ENCODE data around the gene DHX58.
"Not testable (repeated sequence)": the region's sequence is repeated elsewhere in the genome, so short reads cannot be mapped to it uniquely, and the experiment has no call there.

DHX58 gene

DNA sequence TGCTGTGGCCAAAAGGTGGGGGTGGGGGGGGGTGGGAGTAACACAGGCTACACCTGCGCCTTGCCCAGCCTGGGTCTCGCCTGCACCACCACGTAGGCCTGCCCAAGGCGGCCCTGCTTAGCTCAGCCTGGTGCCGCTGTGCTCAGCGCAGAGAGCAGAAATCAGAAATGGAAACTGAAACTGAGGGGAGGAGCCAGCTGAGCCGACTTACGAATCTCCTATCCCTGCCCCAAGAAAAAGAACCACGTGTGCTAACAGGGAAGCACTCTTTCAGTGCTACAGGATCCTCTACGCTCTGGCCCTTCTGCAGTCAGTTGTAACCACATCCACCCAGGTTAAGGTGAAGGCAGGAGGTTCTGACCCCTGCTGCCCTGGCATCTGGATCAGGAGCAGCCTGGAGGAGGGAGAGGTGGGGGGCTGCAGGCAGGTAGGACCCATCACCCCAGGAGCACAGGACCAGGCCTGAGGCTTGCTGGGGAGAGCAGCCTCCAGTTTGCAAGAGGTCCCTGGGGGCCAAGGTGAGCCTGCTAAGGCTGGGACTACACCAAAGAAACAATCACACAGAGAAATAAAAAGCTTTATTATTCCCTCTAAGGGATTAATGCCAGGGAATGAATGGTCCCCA is at the start of gene DHX58:
Gene DHX58 (minus strand): TSS at position 163 of the 625 bp plus-strand sequence. CDS start 822 bp downstream, outside the sequence.
- peak; percentile 54 to 55 for DNase-seq (ENCODE audit: low read depth in 1 of 2, low spot score in 1 of 2)

- no peak for DNase-seq (ENCODE audit: low read depth in 1 of 2, low spot score in 1 of 2)
These were observed 48.0 kb upstream of the DHX58 start for GRCh38 chr17:42160531-42160910.

GRCh38 chr17:42159796-42160530 is 47.4 kb upstream of the DHX58 start:
- DNase-seq (ENCODE audit: low read depth in 1 of 2, low spot score in 1 of 2) = no peak

DNA sequence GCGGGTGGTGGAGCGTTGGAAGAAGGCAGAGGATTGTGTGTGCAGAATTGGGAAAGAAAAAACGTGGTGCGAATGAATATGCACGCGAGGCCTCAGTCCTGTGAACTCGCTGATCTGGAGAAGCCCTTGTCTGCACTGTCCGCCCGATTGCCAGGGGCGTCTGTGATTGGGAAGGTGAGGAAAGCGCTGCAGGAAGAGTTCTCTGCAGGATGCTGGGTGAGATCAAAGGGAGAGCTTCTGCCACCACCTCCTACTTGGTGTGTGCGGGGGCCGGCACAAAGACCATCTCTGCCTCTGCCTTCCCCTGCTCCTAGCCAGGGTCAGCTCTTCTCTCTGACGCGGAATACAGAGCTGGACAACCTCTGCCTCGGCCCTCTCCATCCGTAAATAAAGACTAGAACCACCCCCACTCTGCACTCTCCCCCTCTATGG is 43.1 kb upstream of the DHX58 start:
- DNase-seq (ENCODE audit: low read depth in 1 of 2, low spot score in 1 of 2) = no peak

DNA sequence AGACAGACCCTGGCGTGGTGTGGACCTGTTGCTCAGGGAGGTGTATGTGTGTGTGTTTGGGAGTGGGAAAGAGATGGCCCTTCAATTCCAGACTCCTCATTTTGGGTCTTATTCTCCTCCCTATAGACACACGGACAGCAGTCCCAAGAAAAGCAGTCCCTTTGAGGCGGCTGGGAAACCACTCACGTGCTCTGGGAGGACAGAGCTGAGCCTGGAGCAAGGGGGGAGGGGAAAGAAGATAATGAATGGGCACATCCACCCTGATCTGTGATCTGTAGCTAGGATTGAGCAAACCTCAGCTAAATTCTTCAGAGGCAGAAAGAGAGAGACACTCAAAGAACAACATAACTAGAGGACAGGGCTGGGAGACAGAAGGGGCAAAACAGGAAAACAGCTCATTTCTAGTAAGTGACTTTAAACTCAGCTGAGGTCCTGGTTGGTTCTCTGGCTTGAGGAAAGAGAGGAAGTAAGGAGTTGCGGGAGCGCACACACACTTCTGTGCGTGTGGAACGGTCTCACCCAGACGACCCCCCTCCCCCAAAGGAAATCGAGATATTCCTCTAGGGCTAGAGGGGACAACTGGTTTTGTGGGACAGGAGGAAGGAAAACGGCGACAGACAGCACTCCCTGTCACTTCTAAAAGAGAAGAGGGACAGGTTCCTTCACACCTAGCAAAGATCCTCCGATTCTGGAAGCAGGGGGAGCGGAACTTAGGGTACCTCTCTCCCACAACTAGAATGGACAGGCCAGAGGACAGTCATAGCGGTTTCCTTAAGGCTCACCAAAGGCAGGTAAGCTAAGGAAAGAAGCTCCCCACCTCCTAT is 41.6 kb upstream of the DHX58 start:
- no peak for DNase-seq (ENCODE audit: low read depth in 1 of 2, low spot score in 1 of 2)

DNA sequence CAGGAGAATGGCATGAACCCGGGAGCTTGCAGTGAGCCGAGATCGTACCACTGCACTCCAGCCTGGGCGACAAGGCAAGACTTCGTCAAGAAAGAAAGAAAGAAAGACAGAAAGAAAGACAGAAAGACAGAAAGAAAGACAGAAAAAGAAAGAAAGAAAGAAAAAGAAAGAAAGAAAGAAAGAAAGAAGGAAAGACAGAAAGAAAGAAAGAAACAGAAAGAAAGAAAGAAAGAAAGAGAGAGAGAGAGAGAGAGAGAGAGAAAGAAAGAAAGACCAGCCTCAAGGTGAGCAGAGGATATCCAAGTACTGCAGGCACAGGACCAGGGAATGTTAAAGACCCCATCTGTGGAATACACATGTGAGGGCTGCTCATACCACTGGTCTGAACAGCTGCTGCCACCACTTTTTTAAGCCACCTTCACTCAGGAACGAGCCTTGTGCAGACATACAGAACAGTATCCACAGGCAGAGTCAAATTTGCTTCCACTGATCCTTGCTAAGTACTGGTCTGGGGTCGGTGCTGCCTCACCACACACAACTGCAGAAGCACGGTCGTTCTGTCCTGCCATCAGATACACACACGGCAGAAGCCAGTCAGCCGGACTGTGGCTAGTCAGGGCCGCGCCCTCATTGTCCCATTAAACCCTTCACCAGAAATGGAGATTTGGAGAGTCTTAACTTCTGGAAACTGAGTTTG is 34.5 kb upstream of the DHX58 start:
- DNase-seq (ENCODE audit: low read depth in 1 of 2, low spot score in 1 of 2) = no peak

DNA sequence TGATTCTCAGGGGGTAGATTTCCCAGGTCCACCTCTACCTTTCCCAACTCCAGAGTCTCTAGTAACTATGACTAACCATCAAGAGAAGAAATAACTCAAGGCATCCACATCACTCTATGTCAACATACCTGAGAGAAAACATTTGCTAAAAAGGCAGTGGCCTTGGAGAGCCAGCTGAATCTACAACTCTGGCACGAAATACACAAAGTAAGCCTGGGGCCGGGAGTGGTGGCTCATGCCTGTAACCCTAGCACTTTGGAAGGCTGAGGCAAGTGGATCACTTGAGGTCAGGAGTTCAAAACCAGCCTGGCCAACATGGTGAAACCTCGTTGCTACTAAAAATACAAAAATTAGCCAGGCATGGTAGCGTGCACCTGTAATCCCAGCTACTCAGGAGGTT is 30.6 kb upstream of the DHX58 start:
- not testable (repeated sequence) for DNase-seq (ENCODE audit: low read depth in 1 of 2, low spot score in 1 of 2)

- no peak for DNase-seq (ENCODE audit: low read depth in 1 of 2, low spot score in 1 of 2)
These were observed 29.9 kb upstream of the DHX58 start for GRCh38 chr17:42142371-42142896.

DNA sequence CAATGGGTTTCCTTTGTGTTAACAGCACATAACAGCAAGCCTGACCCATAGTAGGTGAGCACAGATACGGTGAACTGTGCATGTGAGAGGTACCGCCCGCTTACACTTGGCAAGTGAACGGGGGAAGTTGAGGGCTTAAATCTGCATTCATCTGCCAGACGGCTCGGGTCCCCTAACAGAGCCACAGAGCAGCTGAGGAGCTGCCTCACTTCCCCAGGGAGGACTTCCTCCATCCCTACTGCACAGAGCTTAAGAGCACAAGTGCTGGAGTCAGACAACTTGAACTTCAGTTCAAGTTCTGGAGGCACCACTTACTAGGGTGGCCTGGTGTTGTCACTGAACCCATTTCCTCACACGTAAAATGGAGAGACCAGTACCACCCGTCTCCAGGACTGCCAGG is 28.9 kb upstream of the DHX58 start:
- DNase-seq (ENCODE audit: low read depth in 1 of 2, low spot score in 1 of 2) = no peak

GRCh38 chr17:42140690-42141089 is 28.2 kb upstream of the DHX58 start:
- not testable (repeated sequence) for DNase-seq (ENCODE audit: low read depth in 1 of 2, low spot score in 1 of 2)

GRCh38 chr17:42138749-42139492 is 26.4 kb upstream of the DHX58 start:
- DNase-seq (ENCODE audit: low read depth in 1 of 2, low spot score in 1 of 2) = no peak

DNA sequence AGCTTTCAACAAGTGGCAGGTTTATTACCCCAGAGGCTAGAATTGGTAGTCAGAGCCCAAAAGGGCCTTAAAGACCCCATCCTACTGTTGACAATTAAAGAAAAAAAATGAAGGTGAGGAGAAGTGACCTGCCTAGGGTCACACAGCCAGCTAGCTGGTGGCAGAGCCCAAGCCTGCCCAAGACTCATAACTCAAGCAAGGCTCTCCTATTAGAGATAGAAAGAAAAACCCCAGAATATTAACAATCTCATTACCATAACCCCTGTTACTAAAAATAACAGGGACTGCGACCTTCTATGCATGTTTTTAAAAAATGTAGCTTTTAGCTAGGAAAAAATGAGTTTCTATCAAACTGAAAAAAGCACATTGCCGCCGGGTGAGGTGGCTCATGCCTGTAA is 24.1 kb upstream of the DHX58 start:
- DNase-seq (ENCODE audit: low read depth in 1 of 2, low spot score in 1 of 2) = no peak

DNA sequence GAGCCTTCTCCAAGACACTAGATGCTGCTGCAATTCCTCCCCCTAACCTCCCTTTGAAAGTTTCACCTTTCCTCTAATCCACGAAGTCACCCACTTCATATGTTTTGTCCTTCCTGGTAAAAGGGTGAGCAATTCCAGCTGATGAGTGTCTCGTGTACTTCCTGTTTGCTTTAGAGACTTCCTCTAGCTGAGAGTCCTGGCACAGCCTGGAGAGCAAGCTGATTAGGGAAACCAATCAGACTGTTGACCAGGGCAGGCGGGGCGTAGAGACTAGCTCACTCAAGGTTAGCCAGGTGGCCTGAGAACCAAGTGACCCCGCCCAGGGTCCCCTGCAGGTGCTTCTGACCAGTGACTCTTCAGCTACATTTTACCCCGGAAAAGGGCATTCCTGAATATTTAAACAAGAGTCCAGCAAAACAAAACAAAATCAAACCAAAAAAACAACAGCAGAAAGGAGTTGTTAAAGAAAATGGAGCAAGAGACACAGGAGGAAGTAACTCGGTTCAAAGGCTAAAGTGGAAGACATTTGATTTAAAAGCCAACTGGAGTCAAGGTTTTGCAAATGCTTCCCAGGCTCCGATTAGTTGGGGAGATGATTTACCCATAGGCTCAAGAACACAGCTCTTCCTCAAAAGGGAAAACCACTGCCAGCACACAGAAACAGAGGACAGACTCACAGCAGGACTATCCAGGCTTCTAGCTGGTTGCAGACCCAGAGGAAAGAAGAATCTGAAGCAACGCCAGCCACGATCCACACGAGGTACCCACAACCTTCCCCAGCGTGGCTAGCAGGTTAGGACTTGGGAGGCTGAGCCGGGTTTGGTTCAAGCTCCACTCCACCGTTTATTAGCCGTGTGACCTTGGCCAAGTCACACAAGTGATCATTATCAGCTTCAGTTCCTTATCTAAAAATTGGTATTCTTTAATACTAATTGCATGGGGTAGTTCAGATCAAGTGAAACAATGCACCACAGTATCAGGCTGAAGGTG is 23.4 kb upstream of the DHX58 start:
- no peak for DNase-seq (ENCODE audit: low read depth in 1 of 2, low spot score in 1 of 2)

DNA sequence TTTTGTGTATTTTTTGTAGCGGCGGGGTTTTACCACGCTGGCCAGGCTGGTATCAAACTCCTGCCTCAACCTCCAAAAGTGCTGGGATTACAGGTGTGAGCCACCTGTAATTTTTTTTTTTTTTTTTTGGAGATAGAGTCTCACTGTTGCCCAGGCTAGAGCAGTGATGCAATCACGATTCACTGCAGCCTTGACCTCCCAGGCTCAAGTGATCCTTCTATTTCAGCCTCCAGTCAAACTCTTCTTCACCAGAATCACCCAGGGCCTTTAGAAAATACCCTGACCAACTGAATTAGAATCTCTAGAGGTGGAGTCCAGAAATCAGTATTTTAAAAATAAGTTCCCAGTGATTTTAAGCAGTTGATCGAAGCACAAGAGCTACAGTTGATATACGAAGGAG is 22.6 kb upstream of the DHX58 start:
- no peak for DNase-seq (ENCODE audit: low read depth in 1 of 2, low spot score in 1 of 2)

DNA sequence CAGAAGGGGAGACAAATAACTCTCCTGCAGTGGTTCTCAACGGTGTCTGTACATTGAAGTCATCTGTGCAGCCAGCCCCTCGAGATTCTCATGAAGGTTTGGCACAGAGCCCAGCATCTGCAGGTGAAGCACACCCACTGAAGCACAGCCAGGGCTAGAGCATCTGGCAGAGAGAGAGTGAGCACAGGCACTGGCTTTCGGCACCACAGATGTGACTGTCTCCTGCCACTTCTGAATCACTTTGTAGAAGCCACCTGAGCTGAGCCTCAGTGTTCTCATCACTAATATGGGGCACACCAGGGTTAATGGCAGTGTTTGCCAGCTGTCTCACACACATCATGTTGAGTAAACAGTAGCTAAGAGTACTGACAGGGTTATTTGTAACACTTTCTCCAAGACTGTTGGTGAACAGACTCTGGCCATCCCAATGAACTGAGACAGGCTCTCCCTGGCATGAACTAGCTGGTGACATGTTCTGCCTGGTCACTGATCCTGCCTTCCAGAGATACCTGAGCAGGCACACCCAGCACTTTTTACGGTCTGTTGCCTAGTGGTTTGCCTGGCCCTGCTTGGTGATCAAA is 21.0 kb upstream of the DHX58 start:
- DNase-seq (ENCODE audit: low read depth in 1 of 2, low spot score in 1 of 2) = no peak

DNA sequence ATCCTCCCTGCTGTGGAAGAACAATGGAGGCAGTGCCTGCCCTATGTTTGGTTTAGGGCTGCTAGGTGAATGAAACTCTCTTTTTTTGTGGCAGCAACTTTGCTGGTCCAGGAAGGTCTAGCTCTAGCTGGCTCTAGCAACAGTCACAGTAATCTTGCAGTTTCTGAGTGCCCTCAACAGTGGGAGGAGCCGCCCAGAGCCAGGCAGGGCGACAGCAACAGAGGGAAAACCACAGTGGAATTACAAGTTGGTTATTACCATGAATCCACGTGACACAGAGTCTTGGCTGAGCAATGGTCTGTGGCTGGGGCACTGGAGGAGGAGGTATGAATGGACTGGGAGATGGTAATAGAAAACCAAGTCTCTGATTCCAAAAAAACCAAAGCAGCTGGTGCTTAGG is 20.4 kb upstream of the DHX58 start:
- no peak for DNase-seq (ENCODE audit: low read depth in 1 of 2, low spot score in 1 of 2)

DNA sequence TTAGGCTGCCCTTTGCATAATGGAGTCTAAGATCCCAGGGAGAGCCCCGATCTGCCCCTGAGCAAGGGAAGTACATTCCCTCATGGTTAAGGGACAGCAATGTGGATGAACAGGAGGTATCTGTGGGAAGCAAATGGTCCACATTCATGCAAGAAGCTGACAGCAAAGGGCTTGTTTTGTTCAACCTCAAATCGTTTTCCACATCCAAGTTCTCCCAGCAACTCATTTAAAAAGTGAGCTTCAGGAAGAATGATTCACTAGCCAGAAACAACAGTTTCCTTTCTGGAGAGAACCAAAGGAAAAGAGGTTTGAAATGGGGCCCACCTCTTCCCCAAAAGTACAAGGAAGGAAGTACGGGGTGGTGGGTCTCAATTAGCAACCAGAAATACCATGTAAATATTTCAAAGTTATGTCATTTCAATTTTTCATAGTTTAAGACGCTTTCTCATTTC is 19.5 kb upstream of the DHX58 start:
- no peak for DNase-seq (ENCODE audit: low read depth in 1 of 2, low spot score in 1 of 2)

GRCh38 chr17:42131232-42131631 is 18.7 kb upstream of the DHX58 start:
- no peak for DNase-seq (ENCODE audit: low read depth in 1 of 2, low spot score in 1 of 2)
